Fibroblast of pulmonary artery (primary cell): ENCODE data around the gene MYO1D.
A peak's percentile ranks its signal among the peaks of the same experiment; 100 is the strongest.

ENCODE experiments used
- DNase-seq: peaks from one replicate; pipeline ENCODE4 v3.0.0-alpha.2; 2010; ENCODE audit warnings: low read depth
- H3K4me3 ChIP-seq: replicated peaks from 2 replicates; pipeline ENCODE4 v1.5.1; 2011; ENCODE audit warnings: low read depth, mild to moderate bottlenecking, control low read depth, low read length, moderate library complexity
- CTCF ChIP-seq: IDR thresholded peaks from 2 replicates; pipeline ENCODE4 v1.5.1; 2011; ENCODE audit warnings: mild to moderate bottlenecking, control low read depth, low read length, inconsistent platforms; ENCODE audit errors: missing control alignments

The MYO1D gene

GRCh38 chr17:32807577-32807976 is 69.3 kb downstream of the MYO1D start:
- DNase-seq, result no peak
- no peak overlapping the region for H3K4me3 ChIP-seq
- TF ChIP-seq CTCF, result no peak

- no peak overlapping the region for H3K4me3 ChIP-seq
- DNase-seq, result no peak
- TF ChIP-seq CTCF, result no peak
These were observed 70.3 kb downstream of the MYO1D start for GRCh38 chr17:32806646-32807045.

- no peak for DNase-seq
- TF ChIP-seq CTCF, result no peak
- no peak overlapping the region for H3K4me3 ChIP-seq
These were observed 71.6 kb downstream of the MYO1D start for GRCh38 chr17:32805029-32805976.

GRCh38 chr17:32803544-32803943 is 73.4 kb downstream of the MYO1D start:
- peak; percentile 42 for DNase-seq
- TF ChIP-seq CTCF, result no peak
- H3K4me3 ChIP-seq, result no peak overlapping the region

- no peak for DNase-seq
- H3K4me3 ChIP-seq, result no peak overlapping the region
- no peak for TF ChIP-seq CTCF
These were observed 74.6 kb downstream of the MYO1D start for GRCh38 chr17:32802306-32802705.

GRCh38 chr17:32801641-32802040 is 75.3 kb downstream of the MYO1D start:
- TF ChIP-seq CTCF, result no peak
- no peak for DNase-seq
- H3K4me3 ChIP-seq, result no peak overlapping the region

GRCh38 chr17:32801193-32801592 is 75.7 kb downstream of the MYO1D start:
- H3K4me3 ChIP-seq, result no peak overlapping the region
- no peak for DNase-seq
- no peak for TF ChIP-seq CTCF
